Measurements from ENCODE around the gene MAD1L1. TPM values are rescaled to one million over a fixed set of nuclear protein-coding genes. Genes with fewer than 3 reads are reported as not detected.

The MAD1L1 gene
- total and polyA plus RNA-seq, 2 of the 4 experiments (the other 2 are of a cell fraction): 29.0 to 40.9 TPM

GRCh38 chr7:2008936-2009540, 223.7 kb downstream of the MAD1L1 start:
- Histone ChIP-seq H2AFZ (replicated peaks; ENCODE audit: low read length, poor library complexity) (no peak overlapping the region), H2BK20ac (ENCODE audit: low read depth, low read length) (no peak overlapping the region), H2AK5ac (ENCODE audit: low read depth, low read length) (no peak overlapping the region), H3K27ac (ENCODE audit: insufficient read depth, low read length) (no peak overlapping the region), H4K20me1 (ENCODE audit: insufficient read depth, low read length) (no peaks in the 10 kb centered on the region; the same call in 1 of the 2 replicates), H3K27me3 (ENCODE audit: control insufficient read depth, insufficient read depth, low read length) (no peaks in the 10 kb centered on the region), H3K36me3 (ENCODE audit: control insufficient read depth, insufficient read depth, low read length) (0 out of 2 replicates have a peak, but pooled peaks cover 2% of the 10 kb centered on the region), H3K18ac (ENCODE audit: low read depth, low read length) (no peak overlapping the region), H3K4ac (ENCODE audit: low read depth, low read length) (no peak overlapping the region), H4K91ac (ENCODE audit: insufficient read depth, low read depth, low read length) (no peak overlapping the region), H3K14ac (replicated peaks; ENCODE audit: low read depth, low read length) (no peak overlapping the region), H3K4me2 (ENCODE audit: low read depth, low read length) (no peak overlapping the region), H2AK9ac (replicated peaks; ENCODE audit: low read depth, low read length, poor library complexity) (no peak overlapping the region), H3K23ac (ENCODE audit: low read depth, low read length) (no peak overlapping the region), H4K8ac (ENCODE audit: low read depth in 2 of 2, low read length in 2 of 2) (no peak overlapping the region), H2BK120ac (ENCODE audit: low read depth, low read length) (no peak overlapping the region), H3K9me3 (ENCODE audit: control insufficient read depth, insufficient read depth, low read length) (no peaks in the 10 kb centered on the region), H2BK5ac (ENCODE audit: low read depth, low read length, poor library complexity, severe bottlenecking) (no peak overlapping the region), H3K79me1 (ENCODE audit: low read depth in 1 of 2, low read length in 2 of 2) (peaks cover 0 to 4% of the 10 kb centered on the region in 2 experiments; a peak in 1 of 4 replicates), H2BK15ac (ENCODE audit: low read depth, low read length) (no peak overlapping the region), H3K9me1 (ENCODE audit: insufficient read depth, low read length) (no peaks in the 10 kb centered on the region), H3K56ac (ENCODE audit: extremely low read depth, insufficient read depth, low read length) (no peak overlapping the region), H3K4me3 (ENCODE audit: insufficient read depth, low read depth, low read length) (no peak overlapping the region), H4K5ac (ENCODE audit: low read depth, low read length) (no peak overlapping the region), H3K9ac (ENCODE audit: low read depth, low read length) (no peak overlapping the region), H3K4me1 (ENCODE audit: control insufficient read depth, insufficient read depth, low read length) (peaks cover 7% of the 10 kb centered on the region; the same call in 1 of the 2 replicates)
- 93% methylated on average over 11 of the region's 25 CpGs; no CpG with 5 or more reads in 1 of the 2 experiments for WGBS, 2 experiments (ENCODE audit: extremely low coverage in 2 of 2, insufficient read length in 1 of 2)
- ChIA-PET CTCF (no interaction called here), POLR2A (ENCODE audit: unreplicated experiment) (no interaction called here)
- in situ Hi-C loops (cut with MboI; ENCODE audit: low sequenced_read_pairs): no loop called here
- ATAC-seq (ENCODE audit: low read depth) (no peak), DNase-seq (no peak)
- dilution Hi-C loops (cut with HindIII; ENCODE audit: low sequenced_read_pairs, unreplicated experiment): no loop called here
- no TSS peak for BruUV-seq (replicated peaks)
- TF ChIP-seq MXI1 (IDR thresholded peaks at IDR 0.05; ENCODE audit: borderline replicate concordance, low read depth, low read length): no peak
- no peak for TF ChIP-seq NFE2L2 (IDR thresholded peaks at IDR 0.05; ENCODE audit: low read depth, low read length)
- no peak for TF ChIP-seq BHLHE40 (IDR thresholded peaks at IDR 0.05; ENCODE audit: low read depth, low read length)
- no peak for TF ChIP-seq RCOR1 (IDR thresholded peaks at IDR 0.05; ENCODE audit: insufficient replicate concordance, low read length)
- TF ChIP-seq USF2 (IDR thresholded peaks at IDR 0.05; ENCODE audit: low read depth, low read length): no peak
- no peak for TF ChIP-seq CHD1 (IDR thresholded peaks at IDR 0.05; ENCODE audit: low read depth, low read length)
- TF ChIP-seq MAFK (IDR thresholded peaks at IDR 0.05; ENCODE audit: low read depth, low read length): no peak
- no peak for TF ChIP-seq CTCF (conservative IDR thresholded peaks at IDR 0.05; ENCODE audit: low read depth, low read length)
- no peak for TF ChIP-seq RFX5 (IDR thresholded peaks at IDR 0.05; ENCODE audit: low read depth, low read length)
- no peak for TF ChIP-seq FOS (IDR thresholded peaks at IDR 0.05; ENCODE audit: low read depth, low read length)
- no peak for TF ChIP-seq SMC3 (IDR thresholded peaks at IDR 0.05; ENCODE audit: low read depth, low read length)
- TF ChIP-seq CEBPB (IDR thresholded peaks at IDR 0.05; ENCODE audit: low read depth, low read length): no peak
- no peak for TF ChIP-seq POLR2A (IDR thresholded peaks at IDR 0.05; ENCODE audit: low read depth, low read length)
- TF ChIP-seq, protein P1, sequence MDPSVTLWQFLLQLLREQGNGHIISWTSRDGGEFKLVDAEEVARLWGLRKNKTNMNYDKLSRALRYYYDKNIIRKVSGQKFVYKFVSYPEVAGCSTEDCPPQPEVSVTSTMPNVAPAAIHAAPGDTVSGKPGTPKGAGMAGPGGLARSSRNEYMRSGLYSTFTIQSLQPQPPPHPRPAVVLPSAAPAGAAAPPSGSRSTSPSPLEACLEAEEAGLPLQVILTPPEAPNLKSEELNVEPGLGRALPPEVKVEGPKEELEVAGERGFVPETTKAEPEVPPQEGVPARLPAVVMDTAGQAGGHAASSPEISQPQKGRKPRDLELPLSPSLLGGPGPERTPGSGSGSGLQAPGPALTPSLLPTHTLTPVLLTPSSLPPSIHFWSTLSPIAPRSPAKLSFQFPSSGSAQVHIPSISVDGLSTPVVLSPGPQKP (IDR thresholded peaks at IDR 0.05; ENCODE audit: borderline replicate concordance, low read depth, low read length): no peak
- no peak for TF ChIP-seq RAD21 (IDR thresholded peaks at IDR 0.05; ENCODE audit: low read length)
- no peak for TF ChIP-seq MAZ (IDR thresholded peaks at IDR 0.05; ENCODE audit: borderline replicate concordance, low read depth, low read length)
- intact Hi-C loops (cut with micrococcal nuclease): no loop called here
